SU-DHL-6 (cell line): ENCODE measurements around the gene LYPD6.

ENCODE experiments used
- H2AFZ ChIP-seq: fragments of 200-600 bp; sonication (generic); 2 replicates; pipeline ENCODE4 v1.6.1; 2014; ENCODE audit warnings: low read depth, mild to moderate bottlenecking, moderate library complexity, mixed read lengths, antibody characterized with exemption, low read length; ENCODE audit not compliant: severe bottlenecking
- H3F3A ChIP-seq: fragments of 200-600 bp; shearing (Covaris generic); 2 replicates; pipeline ENCODE4 v1.6.0; 2016; ENCODE audit warnings: antibody characterized with exemption, mild to moderate bottlenecking; ENCODE audit not compliant: insufficient read depth
- H3K27ac ChIP-seq: fragments of 200-600 bp; sonication (generic); 2 replicates; pipeline ENCODE4 v1.5.1; 2016; ENCODE audit warnings: low read depth, mild to moderate bottlenecking, low read length, moderate library complexity, mixed read lengths
- H3K27me3 ChIP-seq: fragments of 200-600 bp; sonication (generic), shearing (Covaris generic); 2 replicates; pipeline ENCODE4 v1.6.0; 2014; ENCODE audit warnings: mild to moderate bottlenecking, low read length
- H3K36me3 ChIP-seq: fragments of 200-600 bp; sonication (generic); 2 replicates; pipeline ENCODE4 v1.6.1; 2014; ENCODE audit warnings: mild to moderate bottlenecking, low read length, mixed read lengths
- H3K4me2 ChIP-seq: fragments of 300-600, 200-600 bp; shearing (Covaris generic), sonication (generic); 2 replicates; pipeline ENCODE4 v1.6.0; 2014; ENCODE audit warnings: low read length, low read depth, mild to moderate bottlenecking; ENCODE audit not compliant: poor library complexity, severe bottlenecking
- H3K4me3 ChIP-seq: fragments of 200-600 bp; sonication (generic); 2 replicates; pipeline ENCODE4 v1.5.1; 2014; ENCODE audit warnings: antibody characterized with exemption, low read length, mild to moderate bottlenecking, mixed read lengths; ENCODE audit not compliant: insufficient read depth, poor library complexity, severe bottlenecking
- H3K79me2 ChIP-seq: fragments of 200-600 bp; sonication (generic); 2 replicates; pipeline ENCODE4 v1.6.1; 2014; ENCODE audit warnings: mild to moderate bottlenecking, low read length, moderate library complexity; ENCODE audit not compliant: insufficient read depth
- H3K9ac ChIP-seq: fragments of 200-600 bp; sonication (generic); 2 replicates; pipeline ENCODE4 v1.7.0; 2014; ENCODE audit warnings: mild to moderate bottlenecking, low read length
- H3K9me2 ChIP-seq: fragments of 200-600 bp; sonication (generic); replicated peaks from 2 replicates; pipeline ENCODE4 v1.6.1; 2014; ENCODE audit warnings: low read length; ENCODE audit not compliant: insufficient read depth
- H3K9me3 ChIP-seq: fragments of 200-600 bp; sonication (generic); 2 replicates; pipeline ENCODE4 v1.6.1; 2014; ENCODE audit warnings: low read length, mixed read lengths; ENCODE audit not compliant: insufficient read depth
- H4K20me1 ChIP-seq: fragments of 200-600 bp; sonication (generic); 2 replicates; pipeline ENCODE4 v1.6.1; 2014; ENCODE audit warnings: low read depth, mild to moderate bottlenecking, antibody characterized with exemption, low read length, moderate library complexity, mixed read lengths
- CTCF ChIP-seq: fragments of 200-600 bp; sonication (generic); IDR thresholded peaks from one replicate; pipeline ENCODE4 v1.5.1; 2017; ENCODE audit warnings: antibody characterized with exemption, mild to moderate bottlenecking, low read length, moderate library complexity; ENCODE audit not compliant: insufficient read depth, poor library complexity, severe bottlenecking
- EZH2phosphoT487 ChIP-seq: fragments of 200-600 bp; sonication (generic), shearing (Covaris generic); conservative IDR thresholded peaks from 2 replicates; pipeline ENCODE4 v1.6.1; 2018; ENCODE audit warnings: mild to moderate bottlenecking, antibody characterized with exemption, low read length, moderate library complexity, mixed read lengths

LYPD6 gene

GRCh38 chr2:149399934-149400615 lies 69.7 kb downstream of the LYPD6 start:
- Histone ChIP-seq H3K9me2 (no peaks in the 10 kb centered on the region), H2AFZ (no peak overlapping the region), H3F3A (no peaks in the 10 kb centered on the region), H4K20me1 (no peaks in the 10 kb centered on the region), H3K27me3 (no peaks in the 10 kb centered on the region), H3K27ac (no peak overlapping the region), H3K4me3 (no peak overlapping the region), H3K4me2 (no peak overlapping the region), H3K9ac (no peak overlapping the region), H3K9me3 (no peaks in the 10 kb centered on the region), H3K79me2 (no peaks in the 10 kb centered on the region), H3K36me3 (no peaks in the 10 kb centered on the region)
- TF ChIP-seq EZH2phosphoT487 (no peak), CTCF (no peak)

- Histone ChIP-seq H3K27ac (no peak overlapping the region), H3K4me2 (no peak overlapping the region), H4K20me1 (no peaks in the 10 kb centered on the region), H3K9me3 (no peaks in the 10 kb centered on the region), H2AFZ (no peak overlapping the region), H3K27me3 (no peaks in the 10 kb centered on the region), H3K79me2 (no peaks in the 10 kb centered on the region), H3F3A (no peaks in the 10 kb centered on the region), H3K9ac (no peak overlapping the region), H3K9me2 (no peaks in the 10 kb centered on the region), H3K36me3 (no peaks in the 10 kb centered on the region), H3K4me3 (no peak overlapping the region)
- TF ChIP-seq CTCF (no peak), EZH2phosphoT487 (no peak)
These were observed 70.6 kb downstream of the LYPD6 start for GRCh38 chr2:149400997-149401396.

DNA sequence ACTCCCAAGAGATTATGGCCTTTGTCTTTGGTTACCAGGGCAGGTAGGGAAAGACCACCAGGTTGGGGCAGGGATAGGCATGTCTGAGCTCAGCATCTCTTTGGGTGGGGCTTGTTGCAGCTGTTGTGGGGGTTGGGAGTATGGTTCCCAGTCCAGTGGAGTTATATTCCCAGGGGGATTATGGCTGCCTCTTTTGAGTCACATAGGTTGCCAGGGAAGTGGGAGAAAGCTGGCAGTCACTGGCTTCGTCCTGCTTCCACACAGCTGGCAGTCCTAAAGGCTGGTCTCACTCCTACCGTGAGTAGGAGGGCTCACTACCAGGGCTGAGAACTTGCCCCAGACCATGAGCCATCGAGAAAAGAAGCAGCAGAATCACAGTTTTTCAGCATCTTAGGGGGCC lies 79.1 kb downstream of the LYPD6 start:
- Histone ChIP-seq H3K27me3 (no peaks in the 10 kb centered on the region), H3K9ac (no peak overlapping the region), H3K9me3 (no peaks in the 10 kb centered on the region), H2AFZ (no peak overlapping the region), H3K4me3 (no peak overlapping the region), H3K36me3 (no peaks in the 10 kb centered on the region), H3K9me2 (no peaks in the 10 kb centered on the region), H3K27ac (no peak overlapping the region), H3K4me2 (no peak overlapping the region), H3K79me2 (no peaks in the 10 kb centered on the region), H4K20me1 (no peaks in the 10 kb centered on the region), H3F3A (no peaks in the 10 kb centered on the region)
- TF ChIP-seq EZH2phosphoT487 (no peak), CTCF (no peak)
